Activated CD4-positive, CD25-positive, alpha-beta regulatory T cell (primary cell): ENCODE measurements around the gene FGF5.
A peak's percentile ranks its signal among the peaks of the same experiment; 100 is the strongest.
"Not testable (repeated sequence)": the region's sequence is repeated elsewhere in the genome, so short reads cannot be mapped to it uniquely, and the experiment has no call there.

ENCODE experiments used
- DNase-seq, 4 experiments: peaks; one replicate each; lab custom pipeline; 2025; lab: John Stamatoyannopoulos, UW

FGF5 gene

GRCh38 chr4:80295826-80296225 is 29.4 kb downstream of the FGF5 start:
- DNase-seq, result no peak

DNA sequence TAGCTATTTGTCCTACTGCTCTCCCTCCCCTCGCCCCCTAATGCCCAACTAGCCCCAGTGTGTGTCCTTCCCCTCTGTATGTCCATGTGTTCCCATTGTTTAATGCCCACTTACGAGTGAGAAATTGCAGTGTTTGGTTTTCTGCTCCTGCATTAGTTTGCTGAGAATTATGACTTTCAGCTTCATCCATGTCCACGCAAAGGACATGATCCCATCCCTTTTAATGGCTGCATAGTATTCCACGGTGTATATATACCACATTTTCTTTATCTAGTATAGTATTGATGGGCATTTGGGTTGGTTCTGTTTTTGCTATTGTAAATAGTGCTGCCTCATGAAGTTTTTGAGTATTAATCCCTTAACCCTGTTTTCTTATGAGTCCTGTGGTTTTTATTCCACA is 35.4 kb downstream of the FGF5 start:
- DNase-seq, result no peak

DNA sequence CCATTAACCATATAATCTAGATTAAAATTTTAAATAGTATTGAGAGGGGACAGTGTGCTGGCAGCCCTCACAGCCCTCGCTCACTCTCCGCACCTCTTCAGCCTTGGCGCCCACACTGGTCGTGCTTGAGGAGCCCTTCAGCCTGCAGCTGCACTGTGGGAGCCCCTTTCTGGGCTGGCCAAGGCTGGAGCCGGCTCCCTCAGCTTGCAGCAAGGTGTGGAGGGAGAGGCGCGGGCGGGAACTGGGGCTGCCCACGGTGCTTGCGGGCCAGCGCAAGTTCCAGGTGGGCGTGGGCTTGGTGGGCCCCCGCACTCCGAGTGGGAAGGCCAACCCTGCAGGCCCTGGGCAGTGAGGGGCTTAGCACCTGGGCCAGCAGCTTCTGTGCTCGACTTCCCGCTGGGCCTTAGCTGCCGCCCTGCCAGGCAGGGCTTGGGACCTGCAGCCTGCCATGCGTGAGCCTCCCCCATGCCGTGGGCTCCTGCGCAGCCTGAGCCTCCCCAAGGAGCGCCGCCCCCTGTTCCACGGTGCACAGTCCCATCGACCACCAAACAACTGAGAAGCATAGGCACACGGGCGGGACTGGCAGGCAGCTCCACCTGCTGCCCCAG is 36.3 kb downstream of the FGF5 start:
- DNase-seq, result no peak

DNA sequence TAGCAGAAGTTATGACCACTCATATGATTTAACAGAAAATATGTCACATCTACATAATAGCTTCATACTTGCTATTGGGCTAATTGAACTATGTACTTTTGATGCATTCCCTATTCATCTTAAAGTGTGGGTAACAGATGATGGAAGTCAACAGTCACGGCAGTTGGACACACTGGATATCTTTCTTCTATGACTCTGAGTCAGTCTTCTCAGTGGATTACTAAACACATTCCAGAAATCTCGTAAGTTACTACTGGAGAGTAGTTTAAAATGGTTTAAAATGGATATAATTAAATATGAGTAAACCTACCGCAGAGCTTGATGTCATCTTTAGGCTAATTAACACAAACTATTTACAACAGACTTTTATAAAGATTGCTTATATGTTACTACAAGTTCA is 39.0 kb downstream of the FGF5 start:
- no peak for DNase-seq

DNA sequence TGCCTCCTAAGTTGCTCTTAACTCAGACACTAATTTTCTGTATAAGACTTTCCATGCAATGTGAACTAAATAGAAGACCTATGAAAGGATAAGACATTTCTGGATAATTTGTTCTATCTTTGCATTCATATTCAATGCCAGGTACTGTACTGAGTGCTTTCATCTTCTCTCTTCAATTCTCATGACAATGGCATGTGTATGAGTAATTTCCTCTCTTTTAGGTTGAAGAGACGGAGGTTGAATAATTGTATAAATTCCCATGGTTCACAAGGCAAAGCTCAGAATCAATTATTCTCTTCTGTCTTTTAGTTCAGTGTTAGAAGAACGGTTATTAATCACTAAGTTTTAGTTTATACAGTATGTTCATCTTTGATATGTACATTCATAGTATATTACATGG is 39.8 kb downstream of the FGF5 start:
- DNase-seq, result no peak

GRCh38 chr4:80307183-80307735 is 40.8 kb downstream of the FGF5 start:
- DNase-seq, result no peak

DNA sequence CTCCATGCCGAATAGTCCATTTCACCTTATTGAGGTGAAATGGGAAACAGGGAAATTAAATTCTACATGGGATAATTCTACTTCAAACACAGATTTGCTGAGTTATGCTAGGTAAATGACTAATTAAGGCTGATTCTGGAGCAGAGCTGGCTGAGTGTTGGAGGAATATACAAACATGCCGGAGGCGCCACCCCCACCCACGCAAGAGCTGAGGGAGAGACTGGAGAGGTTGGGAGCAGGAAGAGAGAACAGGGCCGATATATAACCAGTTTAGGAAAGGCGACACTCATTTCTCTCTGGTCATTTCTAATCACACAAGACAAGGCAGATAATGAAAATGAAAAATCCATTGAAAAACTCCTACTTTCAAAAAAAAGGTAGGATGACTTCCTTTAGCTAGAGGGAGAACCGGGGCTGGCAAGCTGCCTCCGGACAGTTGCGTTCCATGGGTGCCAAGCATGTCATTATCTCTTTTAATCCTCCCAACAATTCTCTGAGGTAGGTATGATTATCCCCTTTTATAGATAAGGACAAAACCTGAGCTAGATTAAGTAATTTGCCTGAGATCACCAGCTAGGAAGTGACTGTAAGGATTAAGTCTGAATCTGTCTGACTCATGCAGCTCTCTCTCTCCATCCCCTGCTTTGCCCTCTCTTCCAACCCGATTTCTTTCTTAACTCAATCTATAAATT is 41.5 kb downstream of the FGF5 start:
- no peak for DNase-seq

GRCh38 chr4:80308466-80308822 is 42.0 kb downstream of the FGF5 start:
- DNase-seq, result no peak

GRCh38 chr4:80309294-80310004 is 43.0 kb downstream of the FGF5 start:
- DNase-seq, result no peak

DNA sequence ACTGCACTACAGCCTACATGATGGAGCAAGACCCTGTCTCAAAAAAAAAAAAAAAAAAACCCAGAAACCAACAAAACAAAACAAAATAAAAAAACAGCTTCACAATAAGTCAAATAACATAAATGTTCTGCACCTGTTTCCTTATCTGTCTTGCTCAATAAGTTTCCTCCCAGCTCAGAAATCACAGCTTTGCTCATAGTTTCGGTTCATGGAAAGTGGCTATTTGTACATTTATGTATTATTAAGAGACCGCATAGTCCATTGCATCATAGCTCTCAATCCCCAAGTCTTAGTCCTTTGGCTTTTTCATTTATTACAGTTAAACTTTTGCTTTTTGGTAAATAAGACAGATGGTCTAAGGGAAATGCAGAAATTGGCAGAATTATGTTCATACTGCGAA is 44.7 kb downstream of the FGF5 start:
- no peak for DNase-seq

DNA sequence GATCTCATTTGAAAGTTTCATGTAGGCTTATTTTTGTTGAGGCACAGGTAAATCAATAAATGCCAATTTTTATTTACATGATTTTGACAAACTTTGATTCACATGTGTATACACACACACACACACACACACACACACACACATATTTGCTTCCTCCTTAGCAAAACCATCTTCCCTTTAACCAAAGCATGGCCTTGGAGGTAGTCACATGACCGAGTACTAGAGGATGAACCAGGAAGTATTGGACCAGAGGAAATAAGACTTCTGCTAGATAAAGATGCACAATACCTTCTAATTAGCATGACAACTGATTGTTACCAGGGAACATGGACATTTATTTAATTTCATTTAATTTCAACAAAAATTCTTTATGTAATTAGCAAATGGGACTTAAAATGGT is 45.7 kb downstream of the FGF5 start:
- no peak for DNase-seq

- DNase-seq, result no peak
These were observed 47.2 kb downstream of the FGF5 start for GRCh38 chr4:80313627-80314026.

- not testable (repeated sequence) for DNase-seq
These were observed 49.4 kb downstream of the FGF5 start for GRCh38 chr4:80315848-80316247.

DNA sequence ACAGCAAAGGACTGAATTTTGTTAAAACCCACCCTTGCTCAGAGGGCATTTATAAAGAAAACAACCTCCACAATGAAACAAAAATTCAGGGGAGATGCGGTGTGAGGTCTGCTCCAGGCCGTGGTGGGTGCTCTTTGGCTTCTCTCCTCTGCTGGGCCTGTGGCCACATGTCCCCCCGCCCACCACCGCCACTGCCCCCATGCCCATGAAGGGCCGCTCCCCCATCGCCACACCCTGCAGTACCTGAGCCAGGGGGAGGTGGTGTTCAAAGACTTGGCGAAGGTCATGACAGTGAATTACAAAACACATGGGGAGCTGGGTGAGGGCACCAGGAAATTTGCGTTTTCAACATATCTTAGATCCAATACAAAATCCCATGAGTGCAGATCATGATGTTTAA is 54.9 kb downstream of the FGF5 start:
- DNase-seq, result no peak

DNA sequence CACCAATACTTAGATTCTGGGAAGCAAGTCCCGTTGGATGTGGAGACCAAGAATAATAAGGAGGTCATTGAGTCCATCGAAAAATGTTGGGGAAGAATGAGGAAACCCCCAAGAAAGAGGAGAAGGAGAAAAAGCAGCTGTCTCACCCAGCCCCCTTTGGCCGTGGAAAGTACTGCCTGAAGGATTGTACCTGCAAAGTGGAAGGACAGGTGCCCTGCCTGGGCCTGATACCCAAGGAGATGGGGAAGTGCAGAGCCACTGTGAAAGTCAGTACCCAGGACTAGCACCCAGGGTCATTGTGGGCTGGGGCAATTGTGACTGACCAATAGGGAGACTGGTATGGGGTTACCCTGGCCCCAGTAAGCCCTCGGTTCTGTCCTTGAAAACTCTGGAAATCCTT is 55.3 kb downstream of the FGF5 start:
- DNase-seq, result no peak

DNA sequence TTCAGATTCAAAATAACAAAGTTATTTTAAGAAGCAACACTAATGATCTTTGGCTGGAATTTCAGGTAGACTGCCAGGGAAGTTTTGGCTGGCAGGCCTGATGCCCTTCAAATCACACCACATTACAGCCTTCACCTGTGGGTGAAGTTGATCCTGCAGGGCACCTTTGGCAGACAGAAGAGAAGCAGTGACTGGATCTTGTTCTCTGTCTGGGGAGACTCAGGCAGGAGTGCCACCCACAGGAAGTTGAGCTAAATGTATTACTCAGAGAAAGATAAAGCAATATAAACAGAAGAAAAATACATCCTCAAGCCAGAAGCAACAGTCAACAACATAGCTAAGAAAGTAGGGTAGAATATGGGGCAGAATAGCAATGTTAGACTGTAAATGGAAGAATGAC is 56.3 kb downstream of the FGF5 start:
- DNase-seq, result no peak

DNA sequence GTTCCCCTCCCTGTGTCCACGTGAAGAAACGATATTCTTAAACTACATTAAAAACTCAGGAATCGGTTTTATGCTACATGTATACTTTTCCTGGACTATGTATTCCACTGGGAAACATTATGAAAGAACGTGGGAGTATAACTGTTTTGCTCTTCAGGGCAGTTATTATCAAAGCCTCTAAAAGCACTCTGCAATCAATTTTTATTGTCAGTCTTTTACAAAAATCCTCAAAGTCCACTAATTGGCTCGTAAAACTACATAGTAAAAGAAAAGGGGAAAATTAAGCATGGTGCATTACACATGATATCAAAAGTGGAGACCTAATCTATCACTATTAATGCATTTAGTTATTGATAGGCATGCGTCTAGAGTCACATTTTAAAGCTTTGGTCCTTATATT is 57.7 kb downstream of the FGF5 start:
- DNase-seq, result no peak

DNA sequence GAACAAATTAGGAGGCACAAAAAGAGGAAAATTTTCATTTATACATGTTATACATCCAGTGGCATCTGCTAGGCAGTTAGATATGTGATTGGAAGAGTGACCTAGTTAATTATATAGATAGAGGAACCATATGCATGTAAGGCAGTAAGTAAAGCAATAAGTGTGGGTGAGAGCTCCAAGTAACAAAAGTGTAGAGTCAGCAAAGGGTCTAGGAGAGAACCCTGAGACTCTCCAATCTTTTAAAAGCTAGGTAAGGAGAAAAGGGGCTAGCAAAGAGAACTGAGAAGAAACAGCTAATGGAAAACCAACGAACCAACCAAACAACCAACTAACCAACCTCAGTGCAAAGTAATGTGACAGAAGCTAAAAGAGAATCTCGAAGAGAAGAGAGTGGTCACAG is 65.2 kb downstream of the FGF5 start:
- no peak for DNase-seq

DNA sequence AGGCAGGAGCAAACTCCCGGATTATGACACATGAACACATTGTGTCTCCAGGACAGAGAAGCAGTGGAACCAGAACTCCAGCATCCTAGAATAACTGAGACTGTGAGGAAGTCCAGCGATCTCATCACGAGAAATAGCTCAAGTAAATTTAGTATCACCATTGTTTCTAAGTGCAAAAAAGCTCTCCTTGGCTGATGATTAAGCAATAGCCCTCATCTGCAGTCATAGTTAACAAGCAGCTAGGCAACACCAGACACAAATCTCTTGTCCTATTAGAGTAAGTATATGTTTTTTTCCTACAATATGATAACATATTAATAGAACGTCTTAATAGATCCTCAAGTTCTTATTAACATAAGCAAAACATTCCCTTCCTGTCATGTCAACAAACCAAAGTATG is 66.7 kb downstream of the FGF5 start:
- no peak for DNase-seq

DNA sequence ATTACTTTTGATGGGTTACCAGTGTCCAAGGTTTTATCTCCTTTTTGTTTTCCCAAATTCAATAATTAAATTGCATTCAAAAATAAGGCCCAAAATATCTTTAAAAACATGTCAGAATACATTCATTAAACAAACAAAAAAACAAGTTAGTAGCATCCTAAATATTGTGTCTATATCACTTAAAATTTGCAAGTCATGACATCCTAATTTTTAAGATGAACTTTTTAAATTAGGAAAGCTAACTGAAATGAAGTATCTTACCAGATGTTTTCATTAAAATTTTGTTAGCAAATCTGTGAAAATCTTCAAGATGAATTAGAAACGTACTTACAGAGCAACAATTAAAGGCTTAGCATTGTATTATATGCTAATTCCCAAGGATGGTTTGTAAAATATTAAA is 68.1 kb downstream of the FGF5 start:
- DNase-seq, result no peak

- DNase-seq, result no peak
These were observed 68.7 kb downstream of the FGF5 start for GRCh38 chr4:80335226-80335553.

GRCh38 chr4:80335554-80336358 is 69.3 kb downstream of the FGF5 start, which contains the start of gene CFAP299:
Gene CFAP299, plus strand, starts transcription at chr4:80335730.
- peak in 3 of 4 experiments; percentile 4 to 8 (median 4) for DNase-seq
